SW480 (cell line): ENCODE data around the gene KRT1.

Experiments used
- DNase-seq: peaks from one replicate; pipeline ENCODE4 v3.0.0-alpha.2; 2016; ENCODE audit warnings: low spot score

KRT1 gene

GRCh38 chr12:52660934-52661499, 19.2 kb downstream of the KRT1 start:
- no peak for DNase-seq

- no peak for DNase-seq
These were observed 20.3 kb downstream of the KRT1 start for GRCh38 chr12:52659951-52660350.

GRCh38 chr12:52659395-52659794, 20.8 kb downstream of the KRT1 start:
- DNase-seq = no peak

- DNase-seq = no peak
These were observed 22.0 kb downstream of the KRT1 start for GRCh38 chr12:52658196-52658595.

GRCh38 chr12:52657250-52657902, 22.8 kb downstream of the KRT1 start:
- no peak for DNase-seq

- DNase-seq = no peak
These were observed 23.6 kb downstream of the KRT1 start for GRCh38 chr12:52656616-52657015.

GRCh38 chr12:52655720-52656124, 24.5 kb downstream of the KRT1 start:
- DNase-seq = no peak

GRCh38 chr12:52655251-52655650, 25.0 kb downstream of the KRT1 start:
- DNase-seq = no peak

- no peak for DNase-seq
These were observed 28.4 kb downstream of the KRT1 start, which contains the start of gene KRT2 for GRCh38 chr12:52651726-52652261. Gene KRT2 (minus strand): TSS chr12:52652211. CDS start chr12:52652142, 69 bp downstream.

- no peak for DNase-seq
These were observed 29.6 kb downstream of the KRT1 start for GRCh38 chr12:52650520-52651081.

- DNase-seq = no peak
These were observed 31.1 kb downstream of the KRT1 start for GRCh38 chr12:52649066-52649465.

GRCh38 chr12:52648012-52648550, 32.1 kb downstream of the KRT1 start:
- no peak for DNase-seq

- DNase-seq = no peak
These were observed 32.6 kb downstream of the KRT1 start for GRCh38 chr12:52647601-52648000.

- DNase-seq = no peak
These were observed 33.6 kb downstream of the KRT1 start for GRCh38 chr12:52646613-52647012.

- no peak for DNase-seq
These were observed 34.2 kb downstream of the KRT1 start for GRCh38 chr12:52645982-52646381.

GRCh38 chr12:52645120-52645761, 35.0 kb downstream of the KRT1 start:
- DNase-seq = no peak

- no peak for DNase-seq
These were observed 36.2 kb downstream of the KRT1 start for GRCh38 chr12:52644078-52644415.

GRCh38 chr12:52643233-52644077, 36.8 kb downstream of the KRT1 start:
- no peak for DNase-seq

GRCh38 chr12:52641468-52641867, 38.7 kb downstream of the KRT1 start:
- DNase-seq = no peak

GRCh38 chr12:52637299-52637698, 42.9 kb downstream of the KRT1 start:
- no peak for DNase-seq

- no peak for DNase-seq
These were observed 43.5 kb downstream of the KRT1 start for GRCh38 chr12:52636592-52637258.
